SJCRH30 (cell line): ENCODE data around the gene BDKRB1. TPM values are rescaled to one million over a fixed set of nuclear protein-coding genes. Genes with fewer than 3 reads are reported as not detected.
"Not testable (repeated sequence)": the region's sequence is repeated elsewhere in the genome, so short reads cannot be mapped to it uniquely, and the experiment has no call there.

Experiments used
- DNase-seq, 2 experiments: peaks; one replicate each; pipeline ENCODE4 v3.0.0-alpha.2; 2015 to 2020
- H3K27ac ChIP-seq: fragments of 250-450 bp; sonication (Bioruptor Pico); 2 replicates; pipeline ENCODE4 v1.5.1; 2020; ENCODE audit warnings: mild to moderate bottlenecking, moderate library complexity
- H3K27me3 ChIP-seq: fragments of 250-450 bp; sonication (Bioruptor Pico); 2 replicates; pipeline ENCODE4 v1.5.1; 2020; ENCODE audit warnings: mild to moderate bottlenecking, moderate library complexity
- H3K36me3 ChIP-seq: fragments of 250-450 bp; sonication (Bioruptor Pico); 2 replicates; pipeline ENCODE4 v1.5.1; 2020; ENCODE audit warnings: mild to moderate bottlenecking, moderate library complexity
- H3K4me1 ChIP-seq: fragments of 250-450 bp; sonication (Bioruptor Pico); 2 replicates; pipeline ENCODE4 v1.5.1; 2020; ENCODE audit warnings: mild to moderate bottlenecking, moderate library complexity
- H3K4me3 ChIP-seq: fragments of 250-450 bp; sonication (Bioruptor Pico); 2 replicates; pipeline ENCODE4 v1.5.1; 2020; ENCODE audit warnings: mild to moderate bottlenecking, moderate library complexity
- H3K9me3 ChIP-seq: fragments of 250-450 bp; sonication (Bioruptor Pico); replicated peaks from 2 replicates; pipeline ENCODE4 v1.5.1; 2020; ENCODE audit warnings: mild to moderate bottlenecking, moderate library complexity
- total RNA-seq: library from RNA; depleted of rRNA; stranded (reverse); fragments of >200 nt; shearing (Covaris generic); gene quantifications from 2 replicates; pipeline ENCODE4 v1.2.3, GENCODE V29; 2014

Gene BDKRB1
- total RNA-seq, 1 experiment from 2014 or later, result 2.3 TPM

DNA sequence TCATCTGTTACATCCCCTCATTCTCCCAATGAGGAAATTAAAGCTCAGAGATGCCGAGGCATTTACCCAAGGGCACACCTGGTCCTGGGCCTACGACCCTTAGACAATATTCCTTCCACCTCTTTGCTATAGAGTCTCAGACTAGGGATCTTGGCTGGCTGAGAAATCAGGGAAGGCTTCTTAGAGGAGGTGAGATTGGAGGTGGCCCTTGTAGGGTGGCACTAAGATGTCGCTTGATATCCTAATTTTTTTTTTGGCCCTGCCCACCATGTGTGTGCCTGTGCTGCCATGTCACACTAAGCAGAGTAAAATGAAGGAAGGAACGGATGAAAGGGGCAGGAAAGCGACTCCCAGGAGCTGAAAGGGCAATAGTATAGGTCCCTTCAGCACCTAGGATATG lies 30.8 kb upstream of the BDKRB1 start:
- Histone ChIP-seq H3K36me3 (no peaks in the 10 kb centered on the region), H3K4me3 (no peak overlapping the region), H3K27ac (no peak overlapping the region), H3K4me1 (no peaks in the 10 kb centered on the region), H3K9me3 (no peaks in the 10 kb centered on the region), H3K27me3 (no peaks in the 10 kb centered on the region)
- no peak for DNase-seq

DNA sequence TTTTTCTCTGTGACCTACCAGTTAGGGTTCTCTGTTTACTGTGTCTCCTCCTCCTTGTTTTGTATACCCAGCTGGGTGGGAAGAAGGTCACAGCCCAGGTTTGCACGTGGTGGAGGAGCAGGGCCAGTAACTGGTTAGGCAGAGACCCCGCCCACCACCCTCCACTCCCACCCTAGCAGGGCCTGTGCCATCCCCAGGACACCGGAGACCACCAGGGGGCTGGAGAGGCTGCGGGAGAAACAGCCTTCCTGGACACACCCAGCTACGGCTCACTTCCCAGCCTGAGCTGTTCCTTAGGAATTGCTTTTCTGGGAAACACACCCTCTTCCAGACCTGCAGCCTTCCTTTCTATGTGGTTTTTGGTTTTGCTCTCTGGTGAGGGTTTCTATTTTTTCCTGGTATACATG lies 30.3 kb upstream of the BDKRB1 start:
- H3K27me3 ChIP-seq, result no peaks in the 10 kb centered on the region
- no peaks in the 10 kb centered on the region for H3K4me1 ChIP-seq
- no peaks in the 10 kb centered on the region for H3K9me3 ChIP-seq
- H3K36me3 ChIP-seq, result no peaks in the 10 kb centered on the region
- no peak overlapping the region for H3K4me3 ChIP-seq
- no peak overlapping the region for H3K27ac ChIP-seq
- DNase-seq, result peak in 1 of 2 experiments; percentile 26

DNA sequence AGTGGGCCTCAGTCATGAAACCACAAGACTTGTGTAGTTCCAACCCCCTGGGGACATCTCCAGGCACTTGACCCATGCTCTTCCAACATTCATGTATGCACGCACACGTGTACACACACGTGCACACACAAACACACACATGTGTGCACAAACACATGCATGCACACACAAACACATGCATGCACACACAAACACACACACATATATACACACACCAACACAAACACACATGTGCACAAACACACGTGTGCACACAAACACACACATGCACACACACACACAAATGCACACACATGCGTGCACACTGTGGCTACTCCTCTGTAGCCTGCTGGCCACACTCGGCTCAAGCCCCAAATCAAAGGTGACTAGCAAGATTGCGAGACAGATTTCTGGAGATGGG lies 28.6 kb upstream of the BDKRB1 start:
- Histone ChIP-seq H3K36me3 (no peaks in the 10 kb centered on the region), H3K9me3 (no peaks in the 10 kb centered on the region), H3K27ac (no peak overlapping the region), H3K4me3 (no peak overlapping the region), H3K4me1 (no peaks in the 10 kb centered on the region), H3K27me3 (no peaks in the 10 kb centered on the region)
- no peak for DNase-seq

- Histone ChIP-seq H3K4me1 (no peaks in the 10 kb centered on the region), H3K36me3 (no peaks in the 10 kb centered on the region), H3K9me3 (no peaks in the 10 kb centered on the region), H3K27ac (no peak overlapping the region), H3K4me3 (no peak overlapping the region), H3K27me3 (no peaks in the 10 kb centered on the region)
- no peak for DNase-seq
Observed at GRCh38 chr14:96229315-96229714, 26.7 kb upstream of the BDKRB1 start.

GRCh38 chr14:96231056-96231455 lies 25.0 kb upstream of the BDKRB1 start:
- no peaks in the 10 kb centered on the region for H3K27me3 ChIP-seq
- no peak for DNase-seq
- no peak overlapping the region for H3K4me3 ChIP-seq
- no peaks in the 10 kb centered on the region for H3K36me3 ChIP-seq
- no peak overlapping the region for H3K27ac ChIP-seq
- H3K4me1 ChIP-seq, result no peaks in the 10 kb centered on the region
- H3K9me3 ChIP-seq, result no peaks in the 10 kb centered on the region

- no peak overlapping the region for H3K4me3 ChIP-seq
- H3K27ac ChIP-seq, result no peak overlapping the region
Observed at GRCh38 chr14:96231526-96232130, 24.4 kb upstream of the BDKRB1 start.

DNA sequence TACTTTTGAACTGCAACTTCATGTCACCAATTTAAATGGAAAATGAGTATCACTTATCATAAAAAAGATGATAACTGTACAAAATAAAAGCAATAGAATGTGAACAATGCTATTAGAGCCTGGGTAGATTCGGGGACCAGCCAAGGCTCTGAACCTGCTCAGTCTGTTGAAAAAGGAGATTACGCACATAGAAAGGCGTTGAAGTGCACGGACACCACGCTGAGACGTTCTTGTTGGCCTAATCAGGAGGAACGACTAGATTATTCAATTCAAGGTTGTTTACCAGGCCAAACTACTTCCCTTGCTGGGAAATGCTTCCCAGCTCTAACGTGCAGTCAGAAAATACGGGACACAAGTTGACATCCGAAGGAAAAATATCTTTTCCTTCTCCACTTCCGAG lies 23.5 kb upstream of the BDKRB1 start:
- Histone ChIP-seq H3K4me3 (no peak overlapping the region), H3K36me3 (no peaks in the 10 kb centered on the region), H3K4me1 (no peaks in the 10 kb centered on the region), H3K9me3 (no peaks in the 10 kb centered on the region), H3K27me3 (no peaks in the 10 kb centered on the region), H3K27ac (no peak overlapping the region)
- DNase-seq, result no peak

More at GRCh38 chr14:96231526-96232130, 24.4 kb upstream of the BDKRB1 start:
- H3K36me3 ChIP-seq, result no peaks in the 10 kb centered on the region
- DNase-seq, result peak; percentile 54 to 59
- no peaks in the 10 kb centered on the region for H3K27me3 ChIP-seq
- H3K9me3 ChIP-seq, result no peaks in the 10 kb centered on the region
- H3K4me1 ChIP-seq, result no peaks in the 10 kb centered on the region

- H3K36me3 ChIP-seq, result no peaks in the 10 kb centered on the region
- DNase-seq, result no peak
Observed at GRCh38 chr14:96233661-96234060, 22.3 kb upstream of the BDKRB1 start.

GRCh38 chr14:96235426-96235825 lies 20.6 kb upstream of the BDKRB1 start:
- no peaks in the 10 kb centered on the region for H3K9me3 ChIP-seq
- DNase-seq, result no peak
- H3K27ac ChIP-seq, result no peak overlapping the region
- H3K4me3 ChIP-seq, result no peak overlapping the region
- no peaks in the 10 kb centered on the region for H3K36me3 ChIP-seq
- no peaks in the 10 kb centered on the region for H3K27me3 ChIP-seq
- H3K4me1 ChIP-seq, result no peaks in the 10 kb centered on the region

More at GRCh38 chr14:96233661-96234060, 22.3 kb upstream of the BDKRB1 start:
- Histone ChIP-seq H3K27me3 (no peaks in the 10 kb centered on the region), H3K9me3 (no peaks in the 10 kb centered on the region), H3K4me3 (no peak overlapping the region), H3K27ac (no peak overlapping the region), H3K4me1 (no peaks in the 10 kb centered on the region)

DNA sequence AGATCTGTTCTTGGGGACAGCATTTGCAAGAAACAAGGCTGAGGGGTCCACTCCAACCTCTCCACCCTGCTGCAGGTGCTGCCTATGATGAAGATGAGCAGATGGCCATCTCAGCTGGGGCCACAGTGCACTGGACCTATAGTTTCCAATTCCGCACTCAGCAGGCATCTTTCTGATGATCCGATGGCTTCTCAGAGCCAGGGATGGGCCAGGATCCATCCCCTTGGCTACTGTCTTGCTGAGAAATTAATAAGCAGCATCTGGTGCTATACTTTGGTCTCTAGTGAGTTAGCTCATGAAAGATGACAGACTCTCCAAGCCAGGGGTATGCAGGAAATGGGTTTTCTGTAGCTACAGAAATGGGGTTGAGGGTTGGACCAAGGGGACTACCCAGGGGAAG lies 18.4 kb upstream of the BDKRB1 start:
- Histone ChIP-seq H3K4me3 (no peak overlapping the region), H3K9me3 (no peaks in the 10 kb centered on the region), H3K27ac (no peak overlapping the region), H3K27me3 (no peaks in the 10 kb centered on the region), H3K4me1 (no peaks in the 10 kb centered on the region), H3K36me3 (no peaks in the 10 kb centered on the region)
- DNase-seq, result no peak

- Histone ChIP-seq H3K9me3 (no peaks in the 10 kb centered on the region), H3K27me3 (no peaks in the 10 kb centered on the region), H3K27ac (no peak overlapping the region), H3K4me3 (no peak overlapping the region), H3K36me3 (no peaks in the 10 kb centered on the region), H3K4me1 (no peaks in the 10 kb centered on the region)
- no peak for DNase-seq
Observed at GRCh38 chr14:96238676-96239265, 17.2 kb upstream of the BDKRB1 start.

GRCh38 chr14:96239711-96240141 lies 16.3 kb upstream of the BDKRB1 start:
- Histone ChIP-seq H3K4me1 (no peaks in the 10 kb centered on the region), H3K36me3 (no peaks in the 10 kb centered on the region), H3K4me3 (no peak overlapping the region), H3K27ac (no peak overlapping the region), H3K9me3 (no peaks in the 10 kb centered on the region), H3K27me3 (no peaks in the 10 kb centered on the region)
- DNase-seq, result no peak

GRCh38 chr14:96240641-96241040 lies 15.4 kb upstream of the BDKRB1 start:
- H3K27ac ChIP-seq, result no peak overlapping the region
- no peak for DNase-seq
- H3K4me1 ChIP-seq, result no peaks in the 10 kb centered on the region
- H3K27me3 ChIP-seq, result no peaks in the 10 kb centered on the region
- H3K36me3 ChIP-seq, result no peaks in the 10 kb centered on the region
- no peak overlapping the region for H3K4me3 ChIP-seq
- no peaks in the 10 kb centered on the region for H3K9me3 ChIP-seq

GRCh38 chr14:96242126-96242525 lies 13.9 kb upstream of the BDKRB1 start:
- Histone ChIP-seq H3K4me3 (no peak overlapping the region), H3K27ac (no peak overlapping the region), H3K36me3 (no peaks in the 10 kb centered on the region), H3K27me3 (no peaks in the 10 kb centered on the region), H3K9me3 (no peaks in the 10 kb centered on the region), H3K4me1 (peaks cover 4% of the 10 kb centered on the region; the same call in 1 of the 2 replicates)
- DNase-seq, result no peak

DNA sequence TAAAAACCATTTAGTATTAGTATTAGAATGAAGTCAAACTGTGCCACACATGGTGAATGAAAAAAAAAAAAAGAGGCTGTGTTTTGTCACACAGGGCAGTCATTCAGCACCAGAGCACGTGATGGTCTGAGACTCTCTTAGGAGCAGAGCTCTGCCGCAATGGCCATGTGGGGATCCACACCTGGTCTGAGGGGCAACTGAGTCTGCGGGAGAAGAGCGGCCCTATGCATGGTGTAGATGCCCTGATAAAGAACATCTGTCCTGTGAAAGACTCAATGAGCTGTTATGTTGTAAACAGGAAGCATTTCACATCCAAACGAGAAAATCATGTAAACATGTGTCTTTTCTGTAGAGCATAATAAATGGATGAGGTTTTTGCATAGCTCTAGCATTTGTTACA lies 12.2 kb upstream of the BDKRB1 start:
- Histone ChIP-seq H3K4me3 (no peak overlapping the region), H3K4me1 (peaks cover 4% of the 10 kb centered on the region; the same call in 1 of the 2 replicates), H3K27me3 (no peaks in the 10 kb centered on the region), H3K27ac (no peak overlapping the region), H3K36me3 (no peaks in the 10 kb centered on the region), H3K9me3 (no peaks in the 10 kb centered on the region)
- DNase-seq, result no peak

- H3K4me3 ChIP-seq, H3K27me3 ChIP-seq, H3K4me1 ChIP-seq, H3K27ac ChIP-seq, DNase-seq, H3K36me3 ChIP-seq, H3K9me3 ChIP-seq: not testable (repeated sequence)
Observed at GRCh38 chr14:96245074-96245473, 10.9 kb upstream of the BDKRB1 start.
